ENCODE measurements around the gene STK25. TPM values are rescaled to one million over a fixed set of nuclear protein-coding genes. Genes with fewer than 3 reads are reported as not detected.

STK25 gene
- polyA plus RNA-seq, 3 donors, result 200 to 207 (median 205) TPM

DNA sequence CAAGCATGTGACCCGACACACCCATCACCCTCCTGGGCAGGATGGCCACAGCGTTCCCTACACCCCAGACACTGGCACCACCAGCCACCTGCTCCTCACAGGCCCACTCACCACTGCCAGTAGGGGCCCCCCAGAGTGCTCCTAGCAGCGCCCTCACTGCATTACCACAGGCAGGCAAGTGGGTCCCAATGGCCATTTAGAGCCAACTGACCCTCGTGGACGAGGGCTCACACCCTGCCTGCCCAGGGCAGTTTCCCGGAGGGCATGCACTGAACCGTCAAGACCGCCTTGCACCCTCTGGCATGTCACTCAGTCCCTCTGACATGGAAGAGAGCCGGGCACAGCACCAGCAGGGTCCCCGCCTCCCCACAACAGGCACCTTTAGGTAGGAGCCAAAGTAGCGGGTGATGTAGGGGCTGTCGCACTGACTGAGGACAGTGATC, 7.3 kb downstream of the STK25 start:
- DNase-seq (ENCODE audit: extremely low read depth in 1 of 11, low read depth in 9 of 11, low spot score in 4 of 11), result no peak

DNA sequence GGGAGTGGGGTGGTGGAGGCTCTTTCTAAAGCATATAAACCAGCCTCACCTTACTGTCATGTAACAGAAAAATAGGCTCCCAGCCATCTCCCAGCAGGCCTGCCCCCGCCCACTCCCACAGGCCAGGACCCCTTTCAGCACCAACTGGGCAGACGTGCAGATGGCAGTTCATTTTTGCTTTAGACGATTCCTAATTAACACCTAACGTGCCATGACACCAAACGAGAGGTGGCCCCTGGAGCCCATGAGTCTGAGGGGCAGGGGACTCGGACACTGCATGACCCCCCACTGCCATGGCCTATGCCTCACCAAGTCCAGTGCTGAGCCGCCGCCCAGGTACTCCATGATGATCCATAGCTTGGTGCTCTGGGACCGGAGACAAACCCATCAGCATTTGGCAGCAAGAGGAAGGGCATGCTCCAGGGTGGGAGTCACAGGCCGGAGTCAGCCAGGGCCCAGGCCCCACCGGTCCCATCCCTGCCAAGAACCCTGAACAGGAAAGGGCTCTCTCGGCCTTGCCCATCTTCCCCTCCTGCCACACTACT, 7.9 kb downstream of the STK25 start:
- no peak for DNase-seq (ENCODE audit: extremely low read depth in 1 of 11, low read depth in 9 of 11, low spot score in 4 of 11)

DNA sequence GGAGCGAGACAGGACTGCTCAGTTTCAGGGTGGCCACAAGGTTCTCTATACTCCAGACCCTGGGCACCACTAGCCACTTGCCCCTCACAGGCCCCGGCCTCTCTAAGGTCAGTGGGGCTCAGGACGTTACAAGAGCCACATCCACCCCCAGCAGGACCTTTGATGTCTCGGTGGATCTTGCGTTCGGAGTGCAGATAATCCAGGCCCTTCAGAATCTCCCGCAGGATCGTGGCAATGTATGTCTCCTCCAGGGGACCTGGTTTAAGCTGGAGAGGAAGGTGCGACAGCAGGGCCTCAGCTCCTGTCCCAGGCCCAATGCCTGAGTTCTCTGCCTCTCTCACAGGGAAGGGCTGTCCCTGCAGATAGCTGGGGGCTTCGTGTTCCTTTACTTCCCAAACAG, 8.4 kb downstream of the STK25 start:
- no peak for DNase-seq (ENCODE audit: extremely low read depth in 1 of 11, low read depth in 9 of 11, low spot score in 4 of 11)

- DNase-seq (ENCODE audit: extremely low read depth in 1 of 11, low read depth in 9 of 11, low spot score in 4 of 11), result no peak
Measured at GRCh38 chr2:241499146-241499965, 9.0 kb downstream of the STK25 start.

- no peak for DNase-seq (ENCODE audit: extremely low read depth in 1 of 11, low read depth in 9 of 11, low spot score in 4 of 11)
Measured at GRCh38 chr2:241498115-241499070, 10.0 kb downstream of the STK25 start.

DNA sequence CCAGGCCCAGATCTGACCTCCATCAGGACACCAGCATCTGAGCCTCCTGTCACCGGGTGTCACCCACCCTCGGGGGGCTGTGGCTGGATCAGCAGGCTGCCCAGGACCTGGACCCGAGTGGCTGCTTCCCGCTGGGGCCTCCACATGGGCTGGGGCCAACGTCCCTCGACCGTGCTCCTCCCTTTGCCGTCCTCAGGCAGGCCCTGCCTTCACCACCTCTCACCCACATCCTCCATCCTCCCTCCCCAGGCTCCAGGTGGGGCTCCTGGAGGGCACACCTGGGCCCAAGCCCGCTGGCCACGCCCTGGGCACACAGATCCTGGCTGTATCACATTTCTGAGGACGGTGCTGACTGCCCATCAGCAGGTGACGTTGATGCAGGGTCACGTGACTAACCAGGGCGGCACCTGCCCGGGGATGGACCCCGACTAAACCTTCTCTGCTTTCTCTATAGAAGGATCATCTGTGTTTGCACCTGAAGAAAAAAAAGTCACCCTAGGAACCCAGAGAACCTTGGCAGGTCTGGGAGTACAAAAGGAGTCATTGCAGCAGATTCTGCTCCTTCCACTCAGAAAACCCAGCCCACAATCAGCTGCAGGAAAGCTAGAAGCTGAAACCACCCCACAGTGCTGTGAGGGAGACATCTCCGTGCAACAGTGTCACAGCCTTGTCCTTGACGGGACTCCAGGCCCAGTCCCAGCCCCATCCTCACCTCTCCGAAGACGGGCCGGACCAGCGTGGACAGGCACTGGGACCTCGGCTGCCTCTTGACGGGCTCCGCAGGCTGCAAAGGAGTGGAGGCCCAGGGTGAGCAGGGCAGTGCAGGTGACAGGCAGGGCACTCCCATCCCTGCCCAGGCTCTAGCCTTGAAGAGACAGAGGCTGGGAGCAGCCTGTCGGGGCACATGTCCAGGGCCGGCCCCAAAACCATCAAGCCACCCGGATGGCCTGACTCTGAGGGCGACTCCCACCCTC, 11.2 kb downstream of the STK25 start:
- no peak for DNase-seq (ENCODE audit: extremely low read depth in 1 of 11, low read depth in 9 of 11, low spot score in 4 of 11)

DNA sequence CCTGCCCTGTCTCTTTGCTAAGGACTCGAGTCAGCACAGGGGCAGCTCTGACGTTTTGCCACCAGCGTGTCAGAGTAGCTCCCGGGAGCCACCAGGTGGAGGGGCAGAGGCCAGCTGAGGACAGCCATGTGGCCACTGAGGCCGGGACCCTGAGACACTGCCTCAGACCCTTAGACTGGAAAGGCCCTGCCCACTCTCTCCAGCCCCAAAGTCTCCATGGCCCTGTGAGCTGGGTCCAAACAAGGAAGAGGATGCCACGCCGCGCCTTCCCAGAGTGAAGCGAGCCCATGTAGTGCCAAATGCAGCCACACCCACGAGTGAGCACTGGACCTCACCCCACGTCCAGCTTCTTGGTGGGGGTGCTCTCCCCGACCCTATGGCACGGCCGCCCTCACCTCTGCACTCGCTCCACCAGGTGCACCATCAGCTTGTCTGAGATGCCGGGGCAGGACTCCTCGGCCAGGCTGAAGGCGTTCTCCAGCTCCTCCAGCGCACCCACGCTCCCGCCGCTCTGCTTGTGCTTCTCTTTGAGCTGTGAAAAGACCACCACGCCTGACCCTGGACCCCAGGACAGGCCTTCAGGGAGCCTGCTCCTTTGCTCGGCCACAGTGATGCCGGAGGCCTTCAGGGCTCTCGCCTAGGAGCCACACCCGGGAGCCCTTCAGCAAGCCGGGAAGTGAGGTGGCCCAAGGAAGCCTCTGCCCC, 12.2 kb downstream of the STK25 start:
- no peak for DNase-seq (ENCODE audit: extremely low read depth in 1 of 11, low read depth in 9 of 11, low spot score in 4 of 11)

DNA sequence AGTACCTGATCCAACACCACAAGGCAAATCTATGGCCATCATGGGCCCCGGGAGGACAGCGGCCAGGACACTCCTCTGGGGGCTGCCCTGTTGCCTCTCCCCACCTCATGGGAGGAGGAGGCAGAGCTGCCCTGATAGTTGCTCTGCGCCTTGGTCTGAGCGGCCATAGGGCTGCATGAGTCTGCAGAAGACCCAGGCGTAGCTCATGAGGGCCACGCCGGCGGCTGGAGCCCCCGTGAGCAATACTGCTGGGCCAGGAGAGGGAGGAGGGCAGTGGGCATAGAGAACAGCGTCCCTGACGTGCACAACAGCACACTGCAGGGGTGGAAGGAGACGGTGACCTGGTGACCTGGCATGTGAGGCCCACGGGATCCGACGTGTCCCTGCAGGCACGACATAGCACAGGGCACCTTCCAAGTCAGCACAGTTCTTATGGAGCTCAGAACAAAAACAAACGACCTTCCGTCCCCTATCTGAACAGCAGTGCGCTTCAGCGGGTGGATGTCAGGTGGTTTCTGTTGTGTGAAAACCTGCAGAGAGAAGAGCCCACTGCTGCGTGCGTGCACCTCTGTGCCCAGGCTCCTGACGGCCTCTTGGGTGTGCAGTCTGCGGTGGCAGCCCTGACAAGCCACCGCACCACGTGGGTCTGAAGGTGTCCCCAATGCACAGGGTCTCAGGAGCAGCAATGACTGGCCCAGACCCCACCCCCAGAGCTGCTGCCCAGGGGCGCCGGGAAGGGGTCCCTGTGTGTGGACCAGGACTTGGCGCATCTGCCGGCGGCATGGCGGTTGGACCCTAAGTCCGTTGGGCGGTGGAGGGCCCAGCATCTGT, 13.0 kb downstream of the STK25 start:
- DNase-seq (ENCODE audit: extremely low read depth in 1 of 11, low read depth in 9 of 11, low spot score in 4 of 11), result no peak

GRCh38 chr2:241494311-241494908, 14.0 kb downstream of the STK25 start:
- no peak for DNase-seq (ENCODE audit: extremely low read depth in 1 of 11, low read depth in 9 of 11, low spot score in 4 of 11)

DNA sequence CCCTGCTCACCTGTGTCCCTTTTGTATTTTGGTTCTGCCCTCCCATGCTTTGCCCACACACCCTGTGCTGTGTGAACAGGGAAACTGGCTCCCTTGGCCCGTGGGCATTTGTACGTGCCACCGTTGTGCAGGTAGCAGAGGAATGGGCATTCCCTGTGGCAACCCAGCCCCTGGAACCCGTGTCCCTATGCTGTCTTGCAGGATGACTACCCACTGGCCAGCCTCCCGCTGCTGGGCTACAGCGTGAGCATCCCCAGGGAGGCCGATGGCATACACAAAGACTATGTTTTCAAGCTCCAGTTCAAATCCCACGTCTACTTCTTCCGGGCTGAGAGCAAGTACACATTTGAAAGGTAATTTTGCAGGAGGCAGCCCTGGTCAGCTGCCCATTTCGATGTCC, 15.3 kb downstream of the STK25 start:
- DNase-seq (ENCODE audit: extremely low read depth in 1 of 11, low read depth in 9 of 11, low spot score in 4 of 11), result no peak

DNA sequence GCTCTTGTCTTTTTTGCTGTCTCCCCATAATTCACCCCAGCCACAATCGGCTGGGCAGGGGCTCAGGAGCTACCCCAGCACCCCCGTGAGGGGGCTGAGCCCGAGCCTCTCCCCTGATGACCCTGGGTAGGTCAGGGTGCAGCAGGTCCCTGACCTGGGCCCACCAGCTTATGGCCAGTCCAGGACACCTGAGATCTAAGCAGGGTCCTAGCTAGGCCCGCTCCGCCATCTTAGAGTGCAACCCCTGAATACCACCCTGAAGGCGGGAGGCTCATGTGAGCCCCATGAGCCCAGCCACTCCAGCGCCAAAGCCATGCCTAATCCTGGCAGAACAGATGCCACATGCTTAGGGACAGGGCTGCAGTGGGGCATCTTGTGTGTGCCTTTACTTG, 16.2 kb downstream of the STK25 start:
- DNase-seq (ENCODE audit: extremely low read depth in 1 of 11, low read depth in 9 of 11, low spot score in 4 of 11), result no peak

GRCh38 chr2:241491549-241492173, 16.7 kb downstream of the STK25 start:
- DNase-seq (ENCODE audit: extremely low read depth in 1 of 11, low read depth in 9 of 11, low spot score in 4 of 11), result no peak

DNA sequence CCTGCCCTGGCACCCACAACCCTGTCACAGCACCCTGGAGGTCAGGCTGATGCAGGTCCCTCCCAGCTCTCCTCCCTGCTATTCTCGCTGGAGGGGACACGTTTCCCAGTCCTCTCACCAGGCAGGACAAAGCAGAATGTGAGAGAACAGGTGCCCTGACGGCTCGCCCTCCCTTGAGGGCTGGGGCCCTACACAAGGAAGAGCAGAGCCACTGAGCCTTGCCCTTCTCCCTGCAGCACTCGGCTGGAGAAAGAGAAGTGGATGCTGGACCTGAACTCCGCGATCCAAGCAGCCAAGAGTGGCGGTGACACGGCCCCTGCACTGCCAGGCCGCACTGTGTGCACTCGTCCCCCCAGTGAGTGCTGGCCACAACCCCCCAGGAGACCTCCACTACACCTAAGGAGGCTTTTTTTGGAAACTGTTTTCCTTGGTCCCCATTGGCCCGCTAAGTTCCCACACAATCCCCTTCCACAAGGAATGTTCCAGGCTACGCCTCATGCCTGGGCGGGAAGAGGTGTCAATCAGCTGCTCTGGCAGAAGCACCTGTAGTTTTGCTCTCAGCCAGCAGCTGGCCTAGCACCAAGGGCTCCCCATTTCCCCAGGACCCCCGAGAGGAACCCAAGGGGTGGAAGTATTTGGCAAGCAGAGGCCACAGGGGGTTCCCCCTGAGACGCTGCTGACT, 17.4 kb downstream of the STK25 start:
- no peak for DNase-seq (ENCODE audit: extremely low read depth in 1 of 11, low read depth in 9 of 11, low spot score in 4 of 11)

DNA sequence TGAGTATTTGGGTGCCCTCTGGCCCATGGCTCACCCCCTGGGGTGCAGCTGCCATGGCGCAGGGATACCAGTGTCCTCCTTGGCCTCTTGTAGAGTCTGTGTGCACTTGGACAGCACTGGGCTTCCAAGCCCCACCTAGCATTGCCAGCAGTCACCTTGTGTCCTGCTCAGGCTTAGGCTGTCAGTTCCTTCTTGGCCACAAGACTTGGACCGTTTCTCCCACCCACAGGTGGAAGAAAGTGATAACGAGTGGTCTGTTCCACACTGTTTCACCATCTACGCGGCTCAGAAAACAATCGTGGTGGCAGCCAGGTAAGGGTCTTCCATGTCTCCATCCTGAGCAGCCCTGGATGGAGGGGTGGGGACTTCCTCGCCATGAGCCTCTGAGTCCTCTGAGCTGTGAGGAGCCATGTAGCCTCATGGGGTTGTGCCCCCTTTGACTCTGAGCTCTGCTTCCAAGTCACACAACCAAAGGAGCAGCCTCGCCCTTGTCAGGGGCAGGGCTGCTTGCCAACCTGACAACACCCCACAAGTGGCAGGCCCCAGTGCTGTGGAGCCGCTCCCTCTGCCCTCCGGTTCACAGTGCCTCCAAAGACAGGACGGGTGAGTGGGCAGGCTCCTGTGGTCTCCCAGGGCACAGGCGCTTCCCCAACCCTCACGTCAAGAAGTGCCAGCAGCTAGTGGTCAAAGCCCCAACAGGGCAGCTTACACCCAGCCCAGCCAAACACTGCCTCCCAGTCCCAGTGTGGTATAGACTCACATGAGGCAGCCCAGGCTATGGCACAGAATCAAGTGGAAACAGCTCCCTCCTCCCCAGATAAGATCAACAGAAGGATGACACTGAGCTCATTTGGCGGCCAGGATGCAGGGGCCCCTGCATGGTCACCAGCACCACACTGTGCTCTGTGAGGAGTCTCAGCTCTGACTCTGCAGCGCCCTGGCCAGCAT, 18.4 kb downstream of the STK25 start:
- no peak for DNase-seq (ENCODE audit: extremely low read depth in 1 of 11, low read depth in 9 of 11, low spot score in 4 of 11)

- no peak for DNase-seq (ENCODE audit: extremely low read depth in 1 of 11, low read depth in 9 of 11, low spot score in 4 of 11)
Measured at GRCh38 chr2:241489088-241489487, 19.3 kb downstream of the STK25 start.

Measured in renal cortex interstitium (tissue), 11 donors.